Limb (tissue), 2 donors: ENCODE measurements around the gene GLIS1.

Experiments
- DNase-seq, 2 donors: peaks; one replicate each; pipeline ENCODE4 v3.0.0-alpha.2; 2016; ENCODE audit errors: extremely low spot score in 2 of 2

Gene GLIS1

GRCh38 chr1:53495633-53496345, 243.2 kb downstream of the GLIS1 start:
- DNase-seq = no peak

- DNase-seq = no peak
Measured at GRCh38 chr1:53490351-53490750, 248.6 kb downstream of the GLIS1 start.

GRCh38 chr1:53486395-53487026, 252.5 kb downstream of the GLIS1 start:
- DNase-seq = no peak

GRCh38 chr1:53485478-53486394, 253.2 kb downstream of the GLIS1 start:
- DNase-seq = peak; percentile 86 to 92

- peak in 1 of 2 donors; percentile 26 for DNase-seq
Measured at GRCh38 chr1:53484705-53485477, 254.1 kb downstream of the GLIS1 start.

- no peak for DNase-seq
Measured at GRCh38 chr1:53483656-53484055, 255.3 kb downstream of the GLIS1 start.

GRCh38 chr1:53483170-53483569, 255.8 kb downstream of the GLIS1 start:
- DNase-seq = no peak

GRCh38 chr1:53482441-53483153, 256.4 kb downstream of the GLIS1 start:
- no peak for DNase-seq

GRCh38 chr1:53481456-53481855, 257.5 kb downstream of the GLIS1 start:
- DNase-seq = no peak

- DNase-seq = no peak
Measured at GRCh38 chr1:53480678-53481077, 258.3 kb downstream of the GLIS1 start.

- no peak for DNase-seq
Measured at GRCh38 chr1:53478502-53478818, 260.5 kb downstream of the GLIS1 start.

GRCh38 chr1:53477651-53478501, 261.1 kb downstream of the GLIS1 start:
- DNase-seq = peak; percentile 25 to 28

- DNase-seq = peak in 1 of 2 donors; percentile 17
Measured at GRCh38 chr1:53476579-53476978, 262.4 kb downstream of the GLIS1 start.

- DNase-seq = no peak
Measured at GRCh38 chr1:53475664-53476063, 263.3 kb downstream of the GLIS1 start.

- DNase-seq = no peak
Measured at GRCh38 chr1:53473463-53473862, 265.5 kb downstream of the GLIS1 start.

GRCh38 chr1:53471000-53471399, 268.0 kb downstream of the GLIS1 start:
- no peak for DNase-seq

- DNase-seq = no peak
Measured at GRCh38 chr1:53470584-53470983, 268.4 kb downstream of the GLIS1 start.

GRCh38 chr1:53470155-53470554, 268.8 kb downstream of the GLIS1 start:
- peak; percentile 45 to 82 for DNase-seq

- no peak for DNase-seq
Measured at GRCh38 chr1:53469373-53469772, 269.6 kb downstream of the GLIS1 start.

GRCh38 chr1:53468374-53468773, 270.6 kb downstream of the GLIS1 start:
- no peak for DNase-seq
